Transverse colon (tissue), 3 donors: ENCODE data around the gene TENM4.

Experiments
- POLR2A ChIP-seq: fragments of 450-650 bp; IDR thresholded peaks from one replicate; pipeline ENCODE4 v1.6.1; 2016; ENCODE audit warnings: antibody characterized with exemption, mild to moderate bottlenecking, moderate library complexity
- TF ChIP-seq, protein P1 (sequence below), 5 experiments: fragments of 200-600 bp in 3 of 5; fragments of 450-650 bp in 2 of 5; sonication (generic) in 3 of 5; IDR thresholded peaks; 1 replicate in 2 of 5; 2 replicates in 3 of 5; pipeline ENCODE4 v1.5.1; 2016 to 2017; ENCODE audit warnings: antibody characterized with exemption in 5 of 5, inconsistent platforms in 3 of 5, mild to moderate bottlenecking in 2 of 5, moderate library complexity in 1 of 5

DNA sequence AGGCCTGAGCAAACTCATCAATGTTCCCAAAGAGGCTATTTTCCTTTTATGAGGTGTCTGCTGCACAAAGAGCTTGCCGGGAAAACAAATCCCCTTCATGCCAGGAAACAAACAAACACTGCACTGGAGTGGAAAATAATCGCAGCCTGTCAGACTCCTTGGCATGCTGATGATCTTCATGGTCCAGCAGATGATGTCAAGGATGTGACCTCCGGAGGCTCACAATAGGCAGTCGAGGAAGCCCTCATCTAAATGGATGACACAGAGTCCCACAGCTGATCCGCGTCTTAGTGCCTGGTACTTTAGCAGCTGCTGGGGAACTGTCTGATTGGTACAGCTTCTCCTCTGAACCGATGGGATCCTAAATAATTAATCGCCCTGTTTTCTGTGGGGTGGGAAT, 187.6 kb downstream of the TENM4 start:
- TF ChIP-seq, protein P1, sequence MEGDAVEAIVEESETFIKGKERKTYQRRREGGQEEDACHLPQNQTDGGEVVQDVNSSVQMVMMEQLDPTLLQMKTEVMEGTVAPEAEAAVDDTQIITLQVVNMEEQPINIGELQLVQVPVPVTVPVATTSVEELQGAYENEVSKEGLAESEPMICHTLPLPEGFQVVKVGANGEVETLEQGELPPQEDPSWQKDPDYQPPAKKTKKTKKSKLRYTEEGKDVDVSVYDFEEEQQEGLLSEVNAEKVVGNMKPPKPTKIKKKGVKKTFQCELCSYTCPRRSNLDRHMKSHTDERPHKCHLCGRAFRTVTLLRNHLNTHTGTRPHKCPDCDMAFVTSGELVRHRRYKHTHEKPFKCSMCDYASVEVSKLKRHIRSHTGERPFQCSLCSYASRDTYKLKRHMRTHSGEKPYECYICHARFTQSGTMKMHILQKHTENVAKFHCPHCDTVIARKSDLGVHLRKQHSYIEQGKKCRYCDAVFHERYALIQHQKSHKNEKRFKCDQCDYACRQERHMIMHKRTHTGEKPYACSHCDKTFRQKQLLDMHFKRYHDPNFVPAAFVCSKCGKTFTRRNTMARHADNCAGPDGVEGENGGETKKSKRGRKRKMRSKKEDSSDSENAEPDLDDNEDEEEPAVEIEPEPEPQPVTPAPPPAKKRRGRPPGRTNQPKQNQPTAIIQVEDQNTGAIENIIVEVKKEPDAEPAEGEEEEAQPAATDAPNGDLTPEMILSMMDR (IDR thresholded peaks at IDR 0.05), result no peak
- TF ChIP-seq POLR2A, result no peak
